ENCODE measurements around the gene ZFPL1.
"Not testable (repeated sequence)": the region's sequence is repeated elsewhere in the genome, so short reads cannot be mapped to it uniquely, and the experiment has no call there.

ZFPL1 gene

GRCh38 chr11:65115361-65116082 lies 31.5 kb downstream of the ZFPL1 start:
- no peak for DNase-seq (ENCODE audit: low spot score)

- peak; percentile 79 for DNase-seq (ENCODE audit: low spot score)
These were observed 32.6 kb downstream of the ZFPL1 start for GRCh38 chr11:65116370-65117205.

- DNase-seq (ENCODE audit: low spot score): peak; percentile 99
These were observed 33.4 kb downstream of the ZFPL1 start, which contains the start of gene ZNHIT2 for GRCh38 chr11:65117206-65118096. TSS of gene ZNHIT2 (minus strand) at chr11:65117701. CDS start at chr11:65117653, 48 bp downstream.

GRCh38 chr11:65118097-65118837 lies 34.2 kb downstream of the ZFPL1 start:
- DNase-seq (ENCODE audit: low spot score): no peak

GRCh38 chr11:65118891-65119669 lies 35.1 kb downstream of the ZFPL1 start:
- not testable (repeated sequence) for DNase-seq (ENCODE audit: low spot score)

GRCh38 chr11:65119670-65119995 lies 35.6 kb downstream of the ZFPL1 start:
- DNase-seq (ENCODE audit: low spot score): no peak

- DNase-seq (ENCODE audit: low spot score): no peak
These were observed 36.8 kb downstream of the ZFPL1 start for GRCh38 chr11:65120831-65121230.

- peak; percentile 46 for DNase-seq (ENCODE audit: low spot score)
These were observed 37.4 kb downstream of the ZFPL1 start for GRCh38 chr11:65121447-65121864.

- DNase-seq (ENCODE audit: low spot score): peak; percentile 98
These were observed 38.1 kb downstream of the ZFPL1 start, which contains the start of the genes FAU and MRPL49 for GRCh38 chr11:65121865-65122696. TSS of gene FAU (minus strand) at chr11:65122134. CDS start at chr11:65121813, 321 bp downstream. TSS of gene MRPL49 (plus strand) at chr11:65122321. CDS start at chr11:65122347, 26 bp downstream.

GRCh38 chr11:65124480-65125196 lies 40.6 kb downstream of the ZFPL1 start:
- DNase-seq (ENCODE audit: low spot score): no peak

GRCh38 chr11:65125197-65126056 lies 41.4 kb downstream of the ZFPL1 start:
- DNase-seq (ENCODE audit: low spot score): no peak

GRCh38 chr11:65126624-65127274 lies 42.7 kb downstream of the ZFPL1 start:
- DNase-seq (ENCODE audit: low spot score): no peak

- no peak for DNase-seq (ENCODE audit: low spot score)
These were observed 43.6 kb downstream of the ZFPL1 start for GRCh38 chr11:65127473-65128181.

GRCh38 chr11:65128182-65129145 lies 44.4 kb downstream of the ZFPL1 start:
- DNase-seq (ENCODE audit: low spot score): no peak

- DNase-seq (ENCODE audit: low spot score): no peak
These were observed 45.8 kb downstream of the ZFPL1 start for GRCh38 chr11:65129649-65130441.

All from kidney tubule cell (primary cell).